Gastrocnemius medialis (tissue), 4 donors: ENCODE results near the gene DHRS3.

Source experiments
- POLR2A ChIP-seq, 2 donors: fragments of 450-650 bp; IDR thresholded peaks; one replicate each; pipeline ENCODE4 v1.6.1; 2017; ENCODE audit warnings: antibody characterized with exemption in 2 of 2, mild to moderate bottlenecking in 2 of 2, moderate library complexity in 2 of 2
- TF ChIP-seq, protein P1 (sequence below), 5 experiments: fragments of 450-650 bp in 3 of 5; fragments of 200-600 bp in 2 of 5; sonication (generic) in 2 of 5; IDR thresholded peaks in 4 of 5; conservative IDR thresholded peaks in 1 of 5; 1 replicate in 4 of 5; 2 replicates in 1 of 5; pipeline ENCODE4 v1.5.1; 2016 to 2019; ENCODE audit warnings: antibody characterized with exemption in 5 of 5, mild to moderate bottlenecking in 3 of 5, moderate library complexity in 3 of 5

DNA sequence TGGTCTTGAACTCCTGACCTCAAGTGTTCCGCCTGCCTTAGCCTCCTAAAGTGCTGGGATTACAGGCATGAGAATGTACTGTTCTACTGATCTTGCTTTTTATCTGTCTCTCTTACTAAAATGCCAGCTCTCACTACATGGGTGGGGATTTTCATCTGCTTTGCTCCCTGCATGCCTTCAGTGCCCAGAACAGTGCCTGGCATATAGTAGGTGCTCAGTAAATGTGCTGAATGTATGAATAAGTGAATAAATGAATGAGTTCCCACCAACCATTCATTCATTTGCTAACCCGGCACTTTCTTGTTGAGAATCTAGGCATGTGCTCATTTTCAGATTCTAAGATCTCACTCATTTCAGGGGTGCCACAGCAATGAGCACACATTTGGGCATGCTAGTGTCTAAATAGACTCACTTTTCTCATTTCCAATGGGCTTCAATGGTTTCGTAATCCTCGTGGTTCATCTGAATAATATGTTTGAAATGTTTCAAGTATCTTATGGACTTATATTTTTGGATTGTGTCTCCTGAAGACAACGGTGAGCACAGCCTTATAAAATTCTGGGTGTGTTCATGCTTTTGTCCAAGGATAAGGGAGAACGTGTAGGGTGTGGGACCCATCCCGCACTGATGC, 7.6 kb downstream of the DHRS3 start:
- TF ChIP-seq, protein P1, sequence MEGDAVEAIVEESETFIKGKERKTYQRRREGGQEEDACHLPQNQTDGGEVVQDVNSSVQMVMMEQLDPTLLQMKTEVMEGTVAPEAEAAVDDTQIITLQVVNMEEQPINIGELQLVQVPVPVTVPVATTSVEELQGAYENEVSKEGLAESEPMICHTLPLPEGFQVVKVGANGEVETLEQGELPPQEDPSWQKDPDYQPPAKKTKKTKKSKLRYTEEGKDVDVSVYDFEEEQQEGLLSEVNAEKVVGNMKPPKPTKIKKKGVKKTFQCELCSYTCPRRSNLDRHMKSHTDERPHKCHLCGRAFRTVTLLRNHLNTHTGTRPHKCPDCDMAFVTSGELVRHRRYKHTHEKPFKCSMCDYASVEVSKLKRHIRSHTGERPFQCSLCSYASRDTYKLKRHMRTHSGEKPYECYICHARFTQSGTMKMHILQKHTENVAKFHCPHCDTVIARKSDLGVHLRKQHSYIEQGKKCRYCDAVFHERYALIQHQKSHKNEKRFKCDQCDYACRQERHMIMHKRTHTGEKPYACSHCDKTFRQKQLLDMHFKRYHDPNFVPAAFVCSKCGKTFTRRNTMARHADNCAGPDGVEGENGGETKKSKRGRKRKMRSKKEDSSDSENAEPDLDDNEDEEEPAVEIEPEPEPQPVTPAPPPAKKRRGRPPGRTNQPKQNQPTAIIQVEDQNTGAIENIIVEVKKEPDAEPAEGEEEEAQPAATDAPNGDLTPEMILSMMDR (IDR thresholded peaks at IDR 0.05 in 4 of 5, conservative IDR thresholded peaks at IDR 0.05 in 1 of 5), result no peak
- no peak for TF ChIP-seq POLR2A (IDR thresholded peaks at IDR 0.05)
